GM19193 (cell line): ENCODE data around the gene IPO13.

Experiments used
- POLR2A ChIP-seq: IDR thresholded peaks from 4 replicates; pipeline ENCODE4 v1.6.1; 2011; ENCODE audit not compliant: insufficient read depth, insufficient read length; ENCODE audit errors: extremely low read depth

IPO13 gene

DNA sequence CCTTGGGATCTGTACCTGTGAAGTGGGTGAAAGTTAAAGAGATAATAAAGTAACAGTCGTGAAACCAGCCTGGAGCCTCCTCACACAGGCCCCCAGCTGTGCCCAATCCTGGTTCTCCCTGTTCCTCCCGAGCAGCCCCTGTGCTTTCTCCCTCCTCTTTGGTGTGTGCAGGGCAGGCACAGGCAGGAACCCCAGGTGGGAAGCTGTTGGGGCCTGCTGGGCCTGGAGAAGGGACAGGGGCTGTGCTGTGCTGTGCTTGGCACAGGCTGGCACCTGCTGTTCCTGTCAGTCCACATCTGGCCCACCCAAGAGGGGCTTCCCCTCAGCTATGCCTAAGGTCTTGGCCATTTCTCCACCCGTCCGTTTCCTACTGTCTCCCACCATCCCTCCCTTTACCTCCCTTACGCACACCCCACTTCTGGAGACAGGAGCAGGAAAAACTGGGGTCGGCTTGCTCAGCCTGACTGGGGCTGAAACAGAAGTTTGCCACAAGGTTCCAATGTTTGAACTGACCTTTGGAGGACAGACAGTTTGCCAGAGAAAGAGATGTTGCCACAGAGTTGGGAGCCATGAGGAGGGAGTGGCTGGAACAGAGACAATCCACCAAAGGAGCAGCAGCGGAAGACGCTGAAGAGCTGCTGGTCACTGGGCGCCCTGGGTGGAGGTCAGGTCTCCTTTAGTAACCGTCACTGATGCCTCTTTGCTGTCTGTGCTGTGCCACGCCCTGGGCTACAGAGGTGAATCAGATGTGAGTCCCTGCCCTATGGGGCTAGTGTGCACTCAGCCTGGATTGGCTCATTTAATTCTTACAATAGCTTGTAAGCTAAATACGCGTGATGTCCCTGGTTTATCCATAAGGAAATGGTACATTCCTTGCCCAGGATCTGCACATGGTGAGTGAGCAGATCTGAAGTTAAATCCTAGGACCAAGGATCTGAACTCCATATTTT lies 31.9 kb upstream of the IPO13 start:
- no peak for TF ChIP-seq POLR2A

DNA sequence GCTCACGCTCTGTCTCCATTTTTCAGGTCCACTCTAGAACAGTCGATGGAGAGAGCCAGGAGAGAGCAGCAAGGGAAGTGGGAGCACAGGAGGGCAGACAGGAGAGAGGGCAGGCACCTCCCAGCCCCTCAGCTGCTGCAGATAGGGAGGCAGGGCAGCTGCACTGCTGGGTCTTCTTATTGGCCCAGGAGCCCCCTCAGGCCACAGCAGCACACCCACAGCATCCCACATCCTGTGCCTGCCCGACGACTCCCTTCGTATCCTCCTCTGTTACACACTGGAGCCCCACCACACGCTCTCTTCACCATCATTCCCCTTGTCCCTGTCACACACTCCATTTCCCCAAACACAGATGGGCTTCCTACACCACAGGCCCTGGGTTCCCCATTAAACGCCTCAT lies 26.8 kb upstream of the IPO13 start:
- TF ChIP-seq POLR2A, result no peak

DNA sequence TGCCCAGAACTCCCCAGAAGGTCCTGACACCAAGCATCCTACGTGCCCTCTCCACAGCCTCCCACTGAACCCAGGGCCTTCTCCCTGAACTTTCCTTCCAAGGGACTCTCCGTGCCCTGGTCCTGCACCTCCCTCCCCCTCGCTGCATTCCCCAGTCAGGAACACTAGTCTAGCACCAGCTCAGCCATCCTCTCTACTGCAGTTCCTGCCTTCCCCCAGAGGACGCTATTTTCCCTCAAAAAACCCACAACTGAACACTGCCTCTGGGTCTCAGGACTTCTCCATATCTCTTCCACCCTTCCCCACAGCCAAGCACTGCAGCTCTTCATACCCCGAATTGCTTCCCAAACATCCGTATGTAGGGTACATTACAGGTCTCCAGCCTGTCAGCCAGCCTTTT lies 25.7 kb upstream of the IPO13 start:
- TF ChIP-seq POLR2A, result no peak

DNA sequence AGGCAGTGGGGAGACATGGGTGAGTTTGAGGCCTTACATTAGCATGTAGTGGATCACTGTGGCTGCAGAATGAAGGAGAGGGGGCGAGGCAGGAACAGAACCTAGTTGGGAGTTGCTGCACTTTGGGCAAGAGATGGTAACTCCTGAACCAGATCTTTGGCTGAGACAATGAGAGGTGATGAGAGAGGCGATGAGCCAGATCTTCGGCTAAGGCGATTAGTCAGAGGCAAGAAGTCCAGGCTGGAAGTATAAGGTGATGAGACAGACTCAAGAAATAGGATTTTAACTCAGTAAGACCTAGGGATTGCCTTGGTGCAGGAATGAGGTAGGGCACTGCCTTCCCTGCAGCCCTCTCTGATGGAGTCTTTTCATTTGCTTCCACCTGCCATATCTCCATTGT lies 22.2 kb upstream of the IPO13 start:
- no peak for TF ChIP-seq POLR2A

DNA sequence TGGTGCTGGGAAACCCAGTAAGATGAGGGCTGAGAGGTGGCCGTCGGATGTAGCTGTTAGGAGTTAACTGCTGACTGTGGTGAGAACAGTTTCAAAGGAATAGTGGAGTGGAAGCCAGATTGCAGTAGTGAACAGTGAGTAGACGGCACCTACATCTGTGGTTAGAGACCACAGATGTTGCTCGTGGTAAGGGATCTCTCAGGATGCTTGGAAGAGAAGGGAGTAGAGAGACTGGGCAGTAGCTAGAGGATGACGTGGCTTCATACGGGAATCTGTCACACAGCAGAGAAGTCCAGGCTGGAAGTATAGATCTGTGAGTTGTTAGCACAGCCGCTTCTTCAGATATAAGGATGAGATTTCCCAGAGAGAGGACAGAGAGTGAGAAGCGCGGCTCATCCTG lies 20.9 kb upstream of the IPO13 start:
- no peak for TF ChIP-seq POLR2A

DNA sequence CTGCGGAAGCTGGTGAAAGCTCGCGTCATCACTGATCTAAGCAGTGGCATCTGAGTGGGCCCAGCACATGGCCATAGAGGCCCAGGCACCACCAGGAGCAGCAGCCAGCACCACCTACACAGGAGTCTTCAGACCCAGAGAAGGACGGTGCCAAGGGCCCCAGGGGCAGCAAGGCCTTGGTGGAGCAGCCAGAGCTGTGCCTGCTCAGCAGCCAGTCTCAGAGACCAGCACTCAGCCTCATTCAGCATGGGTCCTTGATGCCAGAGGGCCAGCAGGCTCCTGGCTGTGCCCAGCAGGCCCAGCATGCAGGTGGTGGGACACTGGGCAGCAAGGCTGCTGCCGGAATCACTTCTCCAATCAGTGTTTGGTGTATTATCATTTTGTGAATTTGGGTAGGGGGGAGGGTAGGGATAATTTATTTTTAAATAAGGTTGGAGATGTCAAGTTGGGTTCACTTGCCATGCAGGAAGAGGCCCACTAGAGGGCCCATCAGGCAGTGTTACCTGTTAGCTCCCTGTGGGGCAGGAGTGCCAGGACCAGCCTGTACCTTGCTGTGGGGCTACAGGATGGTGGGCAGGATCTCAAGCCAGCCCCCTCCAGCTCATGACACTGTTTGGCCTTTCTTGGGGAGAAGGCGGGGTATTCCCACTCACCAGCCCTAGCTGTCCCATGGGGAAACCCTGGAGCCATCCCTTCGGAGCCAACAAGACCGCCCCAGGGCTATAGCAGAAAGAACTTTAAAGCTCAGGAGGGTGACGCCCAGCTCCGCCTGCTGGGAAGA lies 16.4 kb upstream of the IPO13 start:
- no peak for TF ChIP-seq POLR2A

DNA sequence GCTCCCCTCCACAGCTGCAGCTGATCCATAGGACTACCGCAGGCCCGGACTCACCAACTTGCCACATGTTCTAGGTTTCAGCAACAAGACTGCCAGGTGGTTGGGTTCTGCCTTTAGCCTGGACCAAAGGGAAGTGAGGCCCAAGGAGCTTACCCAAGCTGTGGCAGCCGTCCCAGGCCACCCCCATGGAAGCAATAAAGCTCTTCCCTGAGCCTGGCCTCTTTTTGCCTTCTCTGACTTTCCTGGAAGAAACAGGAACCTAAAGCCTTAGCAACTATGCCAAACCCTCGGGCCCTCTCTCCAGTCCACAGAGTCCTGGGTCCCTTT lies 15.8 kb upstream of the IPO13 start:
- no peak for TF ChIP-seq POLR2A

DNA sequence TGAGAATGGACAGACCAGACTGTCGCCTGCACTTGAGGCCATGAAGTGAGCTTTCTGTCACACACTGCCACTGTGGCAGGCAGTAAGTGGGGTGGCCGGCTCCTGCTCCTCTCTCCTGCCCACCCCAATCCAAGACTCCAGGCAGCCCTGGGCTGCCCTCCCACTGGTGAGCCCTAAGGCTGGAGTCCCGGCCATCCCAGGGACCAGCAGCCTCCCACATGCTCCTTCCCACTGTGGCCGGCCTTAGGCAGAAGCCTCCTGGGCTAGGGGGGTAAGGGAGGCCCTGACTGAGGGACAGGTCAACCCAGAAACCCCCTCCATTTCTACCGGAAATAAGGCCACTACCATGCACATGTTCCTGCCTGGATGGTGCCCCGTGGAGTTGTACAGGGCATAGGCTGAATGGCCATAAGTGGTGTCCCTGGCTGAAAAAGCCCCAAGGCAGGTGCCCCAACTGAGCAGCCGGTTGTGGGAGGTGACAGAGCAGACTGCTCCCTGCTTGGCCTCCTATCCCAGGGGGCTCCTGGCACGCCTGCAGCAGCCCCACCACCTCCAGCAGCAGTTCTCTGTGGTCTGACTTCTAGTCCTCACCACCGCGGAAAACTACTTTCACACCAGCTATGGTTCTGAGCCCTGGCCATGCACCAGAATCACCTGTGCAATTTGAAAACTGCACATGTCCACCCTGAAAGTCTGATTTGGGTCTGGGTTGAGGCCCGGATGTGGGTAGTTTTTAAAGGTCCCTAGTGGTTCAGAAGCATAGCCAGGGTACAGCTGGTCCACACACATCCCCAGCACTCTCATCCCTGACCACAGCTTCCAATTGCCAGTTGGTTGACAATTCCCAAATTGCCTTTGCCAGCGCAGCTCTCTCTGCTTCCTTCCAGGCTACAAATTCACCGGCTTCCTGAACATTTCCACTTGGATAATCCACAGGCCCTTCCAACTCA lies 14.8 kb upstream of the IPO13 start:
- no peak for TF ChIP-seq POLR2A

DNA sequence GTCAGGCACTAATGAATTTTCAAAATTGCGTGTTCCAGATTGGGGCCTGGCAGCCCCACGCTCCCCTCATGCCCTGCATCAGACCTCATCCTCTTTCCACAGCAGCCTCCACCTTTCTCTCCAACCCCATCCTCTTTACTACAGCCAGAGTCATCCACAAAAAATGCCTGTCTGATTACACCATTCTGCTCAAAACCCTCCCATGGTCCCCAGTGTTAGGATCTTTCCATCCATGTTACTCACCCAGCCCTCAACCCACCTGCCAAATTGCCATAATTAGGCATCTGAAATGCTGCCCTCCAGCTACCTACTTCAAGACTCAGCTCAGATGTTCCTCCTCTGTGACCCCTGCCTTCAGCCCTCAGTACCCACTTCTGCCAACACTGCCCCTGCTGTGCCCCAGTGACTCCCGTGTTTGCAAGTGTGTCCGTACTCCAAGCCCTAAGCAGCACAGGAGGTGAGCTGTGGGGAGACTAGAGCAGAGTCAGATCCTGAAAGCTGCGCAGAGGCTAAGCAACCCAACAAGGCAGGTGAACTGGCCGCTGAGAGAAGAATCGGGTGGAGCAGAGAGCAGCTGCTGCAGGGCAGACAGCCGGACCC lies 13.9 kb upstream of the IPO13 start:
- no peak for TF ChIP-seq POLR2A

DNA sequence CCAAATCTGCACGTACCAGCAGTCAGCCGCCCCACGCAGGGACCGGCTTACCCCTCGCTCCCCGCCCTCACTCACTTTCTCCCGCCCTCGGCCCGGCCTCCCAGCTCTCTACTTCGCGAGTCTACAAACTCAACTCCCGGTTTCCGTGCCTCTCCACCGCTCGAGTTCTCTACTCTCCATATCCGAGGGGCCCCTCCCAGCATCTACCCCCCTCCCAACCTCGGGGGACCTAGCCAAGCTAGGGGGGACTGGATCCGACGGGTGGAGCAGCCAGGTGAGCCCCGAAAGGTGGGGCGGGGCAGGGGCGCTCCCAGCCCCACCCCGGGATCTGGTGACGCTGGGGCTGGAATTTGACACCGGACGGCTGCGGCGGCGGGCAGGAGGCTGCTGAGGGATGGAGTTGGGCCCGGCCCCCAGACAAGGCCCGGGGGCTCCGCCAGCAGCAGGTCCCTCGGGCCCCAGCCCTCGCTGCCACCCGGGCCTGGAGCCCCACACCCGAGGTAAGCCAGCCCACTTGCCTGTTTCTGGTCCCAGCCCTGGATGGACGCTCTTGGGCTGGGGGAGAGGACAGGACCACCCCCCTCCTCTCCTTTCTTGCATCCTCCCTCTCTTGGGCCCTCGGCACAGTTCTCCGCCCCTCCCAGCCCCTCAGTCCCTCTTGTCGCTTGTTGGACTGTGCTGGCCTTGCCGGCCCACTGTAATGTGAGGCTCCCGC lies 13.2 kb upstream of the IPO13 start, which contains the start of gene ARTN:
ARTN (plus strand) TSS at position 416 of the 715 bp plus-strand sequence. CDS start 1,856 bp downstream, outside the sequence.
- TF ChIP-seq POLR2A, result no peak

DNA sequence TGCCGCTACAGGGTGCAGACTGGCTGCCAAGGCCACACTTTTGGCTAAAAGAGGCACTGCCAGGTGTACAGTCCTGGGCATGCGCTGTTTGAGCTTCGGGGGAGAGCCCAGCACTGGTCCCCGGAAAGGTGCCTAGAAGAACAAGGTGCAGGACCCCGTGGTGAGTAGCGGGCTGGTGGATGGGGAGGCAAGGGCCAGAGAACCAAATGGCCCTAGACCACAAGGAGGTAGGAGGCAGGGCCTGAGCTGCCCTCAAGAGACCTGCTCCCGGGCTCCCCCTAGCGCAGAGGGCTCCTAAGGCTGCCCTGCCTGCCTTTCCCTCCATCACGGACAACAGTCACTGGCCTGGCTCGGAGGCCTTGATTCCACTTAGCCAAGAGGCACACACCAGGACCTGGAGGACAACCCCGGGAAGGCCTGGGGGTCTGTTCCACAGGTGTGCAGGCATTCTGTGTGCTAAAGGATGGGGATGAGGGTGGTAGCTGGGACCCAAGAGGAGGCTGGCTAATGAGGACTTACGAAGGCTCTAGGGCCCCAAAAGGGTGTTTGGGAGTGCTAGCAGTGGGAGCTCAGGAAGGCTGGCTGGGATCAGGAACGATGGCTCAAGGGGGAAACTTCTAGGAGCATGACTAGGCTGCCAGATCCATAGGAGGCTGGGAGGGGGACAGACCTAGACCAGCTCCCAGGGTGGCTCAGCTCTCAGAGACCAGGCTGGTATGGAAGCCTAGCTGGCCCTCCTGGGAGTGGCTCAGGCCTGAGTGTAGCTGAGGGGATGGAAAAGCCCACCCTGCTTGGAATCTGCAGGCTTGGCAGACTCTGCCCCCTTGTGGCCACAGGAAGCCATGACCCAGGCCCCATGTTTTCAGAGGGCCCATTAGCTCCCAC lies 12.4 kb upstream of the IPO13 start:
- no peak for TF ChIP-seq POLR2A

DNA sequence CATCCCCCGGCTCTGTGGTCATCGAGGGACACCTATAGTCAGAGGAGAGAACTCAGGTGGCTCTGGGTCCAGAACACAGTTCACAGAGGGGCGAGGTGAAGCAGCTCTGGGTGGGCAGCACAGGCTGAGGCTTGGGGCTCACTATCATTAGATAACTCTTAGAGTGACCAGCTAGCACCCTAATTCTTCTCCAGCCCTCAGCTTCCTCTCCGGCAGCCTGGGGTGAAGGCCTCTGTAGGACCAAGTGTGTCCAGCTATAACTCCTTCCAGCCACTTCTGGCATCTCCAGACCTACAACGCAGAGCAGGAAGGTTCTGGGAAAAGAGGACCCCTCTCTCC lies 11.8 kb upstream of the IPO13 start:
- no peak for TF ChIP-seq POLR2A
